ENCODE data around the gene PANK4. TPM values are rescaled to one million over a fixed set of nuclear protein-coding genes. Genes with fewer than 3 reads are reported as not detected.

PANK4 gene
- polyA plus RNA-seq, 1 donor: 27.5 TPM

GRCh38 chr1:2477791-2478499, 48.5 kb downstream of the PANK4 start:
- no peak for DNase-seq

GRCh38 chr1:2477309-2477708, 49.1 kb downstream of the PANK4 start:
- DNase-seq: no peak

GRCh38 chr1:2476061-2476999, 50.1 kb downstream of the PANK4 start, which contains the start of gene PLCH2:
Gene PLCH2, plus strand, starts transcription at chr1:2476289. Its CDS starts 300 bp downstream, at chr1:2476589.
- no peak for DNase-seq

DNA sequence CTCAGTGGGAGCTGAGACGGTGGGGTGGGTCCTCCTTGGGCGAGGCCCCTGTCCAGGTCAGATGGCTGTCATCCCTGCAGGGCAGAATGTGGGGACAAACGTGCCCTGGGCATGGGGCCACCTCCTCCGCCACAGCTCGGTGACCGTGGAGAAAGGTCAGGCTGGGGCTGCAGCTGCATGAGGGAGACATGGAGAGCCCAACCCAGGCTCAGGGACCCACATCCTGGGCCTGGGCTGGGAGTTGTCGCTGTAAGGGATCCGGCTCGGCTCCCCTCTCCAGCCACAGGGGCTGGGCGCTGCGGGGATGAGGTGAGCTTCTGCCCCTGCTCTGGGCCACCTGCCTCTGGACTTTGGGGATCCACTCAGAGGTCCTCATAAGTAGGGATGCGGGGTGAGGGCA, 50.8 kb downstream of the PANK4 start:
- no peak for DNase-seq

GRCh38 chr1:2474933-2475371, 51.4 kb downstream of the PANK4 start:
- DNase-seq: no peak

DNA sequence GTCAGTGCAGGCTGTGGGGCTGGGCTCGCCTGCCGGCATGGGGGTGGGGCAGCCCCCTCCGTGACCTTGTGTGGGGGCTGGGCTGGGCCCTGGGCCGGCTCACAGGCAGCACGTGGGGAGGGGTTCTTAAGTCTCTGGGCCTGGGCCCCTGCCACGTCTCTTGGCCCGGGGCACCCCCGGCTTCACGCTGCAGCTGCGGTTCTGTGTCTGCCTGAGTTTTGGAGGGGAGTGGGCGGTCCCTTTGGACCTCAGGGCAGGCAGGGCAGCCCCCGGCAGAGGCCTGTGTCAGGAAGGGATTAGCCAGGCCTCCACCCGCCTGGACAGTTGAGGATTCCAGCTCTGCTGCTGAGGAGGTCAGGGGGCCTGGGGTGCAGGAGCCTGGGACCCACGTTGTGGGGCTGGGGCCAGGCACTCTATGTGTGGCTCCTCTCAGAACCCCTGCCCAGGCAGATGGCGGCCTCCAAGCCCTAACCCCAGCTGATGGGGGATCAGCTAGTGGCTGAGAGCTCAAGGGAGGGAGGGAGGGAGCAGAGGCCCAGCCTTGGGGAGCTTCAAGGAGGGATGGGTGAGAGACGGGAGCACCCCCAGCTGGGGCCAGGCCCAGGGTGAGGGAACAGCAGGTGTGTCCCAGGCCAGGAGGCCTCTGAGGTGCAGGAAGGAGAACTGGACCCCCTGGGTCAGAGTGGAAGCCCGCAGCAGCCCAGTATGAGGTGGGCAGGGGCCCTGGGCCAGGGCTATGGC, 52.1 kb downstream of the PANK4 start:
- no peak for DNase-seq

GRCh38 chr1:2473198-2473597, 53.2 kb downstream of the PANK4 start:
- no peak for DNase-seq

DNA sequence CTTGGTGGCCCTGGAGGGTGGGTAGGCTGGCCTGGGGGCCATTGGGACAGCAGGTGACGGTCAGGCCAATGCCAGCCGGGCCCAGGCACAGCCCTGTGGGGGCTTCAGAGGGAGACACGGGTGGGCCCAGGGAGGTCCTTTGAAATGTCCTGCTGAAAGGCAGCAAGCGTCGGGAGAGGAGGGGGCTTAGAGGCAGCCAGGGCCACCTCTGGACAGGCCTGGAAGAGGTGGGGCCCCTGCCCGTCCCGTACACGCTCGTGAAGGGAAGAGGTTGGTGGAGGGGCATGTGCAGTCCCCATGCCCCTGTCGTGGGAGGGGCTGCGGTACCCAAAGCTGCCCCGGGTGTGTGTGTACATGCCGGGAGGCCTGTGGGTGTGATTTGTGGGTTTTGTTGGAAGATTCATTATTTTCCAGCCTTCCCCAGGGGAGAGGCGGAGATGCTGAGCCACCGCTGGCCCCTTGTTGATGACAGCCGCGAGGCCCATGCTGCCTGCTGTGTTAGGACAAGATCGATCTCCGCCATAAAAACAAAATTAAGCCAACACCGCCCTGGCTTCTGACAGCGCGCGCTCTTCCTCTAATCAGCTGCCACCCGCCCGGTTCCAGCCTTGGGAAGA, 53.7 kb downstream of the PANK4 start:
- no peak for DNase-seq

GRCh38 chr1:2472109-2472508, 54.3 kb downstream of the PANK4 start:
- DNase-seq: no peak

DNA sequence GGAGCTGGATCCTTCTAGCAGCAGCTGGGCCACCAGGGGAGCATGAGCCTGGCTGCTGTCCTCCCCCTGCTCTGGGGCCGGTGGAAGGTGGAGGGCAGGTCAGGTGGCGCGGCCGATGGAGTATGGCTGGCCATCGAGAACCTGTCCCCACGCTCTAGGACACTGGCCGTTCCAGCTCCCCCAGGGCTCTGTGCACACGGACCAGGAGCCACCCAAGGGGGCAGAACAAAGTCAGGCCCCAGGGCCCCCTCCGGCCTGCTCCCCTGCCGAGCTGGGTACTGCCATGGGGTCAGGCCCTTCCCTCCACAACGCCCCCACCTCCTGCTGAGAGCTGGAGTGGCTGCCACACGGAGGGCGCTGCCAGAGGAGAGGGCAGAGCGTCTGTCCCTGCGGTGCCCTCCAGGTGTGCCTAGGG, 54.8 kb downstream of the PANK4 start:
- no peak for DNase-seq

- no peak for DNase-seq
Observed at GRCh38 chr1:2471159-2471471, 55.3 kb downstream of the PANK4 start.

GRCh38 chr1:2470290-2471158, 55.9 kb downstream of the PANK4 start:
- no peak for DNase-seq

DNA sequence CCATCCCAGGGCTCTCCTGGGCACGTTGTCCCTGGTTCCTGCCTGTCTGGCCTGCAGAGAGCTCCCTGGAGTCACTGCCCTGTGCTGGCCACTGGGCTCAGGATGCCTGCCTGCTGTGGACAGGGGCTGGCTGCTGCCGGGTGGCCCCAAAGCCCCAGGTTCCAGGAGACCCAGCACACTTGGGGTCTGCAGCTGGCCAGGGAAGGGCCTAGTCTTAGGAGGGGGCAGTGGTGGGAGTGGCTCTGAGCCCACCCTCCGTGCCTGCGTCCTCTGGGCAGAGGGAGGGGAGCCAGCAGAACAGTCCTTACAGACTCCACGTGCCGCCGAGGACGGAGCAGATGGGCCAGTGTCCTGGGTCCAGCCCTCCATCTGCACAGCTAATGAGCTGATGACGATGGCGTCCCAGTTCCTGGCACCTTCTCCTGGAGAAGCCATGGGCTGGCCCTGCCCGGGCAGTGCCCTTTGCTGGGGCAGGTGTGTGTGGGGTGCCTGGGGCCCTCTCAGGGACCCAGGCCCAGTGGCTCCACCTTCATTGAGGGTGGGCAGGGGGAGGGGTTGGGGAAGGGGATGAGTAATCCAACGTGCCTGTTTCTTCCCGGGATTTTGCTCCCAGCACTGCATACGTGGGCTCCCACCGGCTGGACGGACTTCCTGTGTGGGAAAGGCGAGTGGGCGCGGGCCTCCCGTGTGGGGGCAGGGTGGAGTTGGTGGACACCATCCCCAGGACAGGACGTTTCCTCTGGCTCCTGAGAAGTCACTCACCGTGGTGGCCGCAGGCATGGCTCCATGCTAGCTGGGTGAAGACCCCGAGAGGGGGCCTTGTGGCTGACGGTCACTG, 57.1 kb downstream of the PANK4 start:
- no peak for DNase-seq

GRCh38 chr1:2468540-2468939, 57.9 kb downstream of the PANK4 start:
- DNase-seq: no peak

GRCh38 chr1:2468041-2468472, 58.3 kb downstream of the PANK4 start:
- DNase-seq: peak; percentile 66

DNA sequence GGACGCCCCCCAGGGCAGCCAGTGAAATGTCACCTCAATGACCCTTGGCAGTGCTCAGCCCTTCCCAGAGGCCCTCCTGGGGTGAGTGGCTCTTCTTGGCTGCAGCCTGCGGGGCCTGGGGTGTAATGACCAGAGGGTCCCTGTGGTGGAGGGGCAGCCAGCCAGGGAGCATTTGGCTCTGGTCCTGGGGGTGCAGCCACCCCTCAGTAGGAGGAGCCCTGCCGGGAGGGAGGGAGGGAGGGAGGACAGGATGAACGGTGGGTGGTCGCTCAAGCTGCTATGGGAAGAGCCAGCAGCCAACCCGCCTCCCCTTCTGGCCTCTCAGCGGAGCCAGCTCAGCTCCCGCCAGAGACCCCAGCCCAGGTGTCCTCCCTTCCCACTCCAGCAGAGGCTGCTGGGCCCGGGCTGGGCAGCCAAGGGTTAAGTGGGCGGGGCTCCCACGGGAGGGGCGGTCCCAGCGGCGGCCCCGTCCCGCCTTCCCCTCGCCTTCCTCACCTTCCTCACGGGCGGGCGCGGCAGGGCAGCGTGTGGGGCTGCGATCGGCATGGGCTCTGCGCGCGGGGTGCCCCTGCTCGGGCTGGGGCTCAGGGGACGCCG, 59.3 kb downstream of the PANK4 start:
- no peak for DNase-seq

DNA sequence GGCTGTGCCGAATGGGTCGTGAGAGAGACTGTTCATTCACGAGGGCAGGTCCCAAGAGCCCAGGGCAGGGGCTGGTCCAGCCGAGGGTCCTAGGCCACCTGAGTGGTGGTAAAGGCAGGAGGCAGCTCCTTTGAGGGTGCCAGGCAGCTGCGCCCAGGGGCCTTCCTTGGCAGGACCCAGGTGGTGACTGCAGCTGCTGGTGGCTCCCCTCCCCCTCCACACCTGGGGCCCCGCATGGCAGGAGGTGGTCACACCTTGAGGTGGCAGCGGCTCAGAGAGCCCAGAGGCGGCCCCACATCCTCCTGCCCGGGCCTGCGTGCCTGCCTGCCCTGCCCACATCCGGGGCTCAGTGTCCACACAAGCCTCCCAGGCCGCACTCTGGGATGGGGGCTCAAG, 60.1 kb downstream of the PANK4 start:
- DNase-seq: no peak

- DNase-seq: no peak
Observed at GRCh38 chr1:2465371-2466269, 60.8 kb downstream of the PANK4 start.

DNA sequence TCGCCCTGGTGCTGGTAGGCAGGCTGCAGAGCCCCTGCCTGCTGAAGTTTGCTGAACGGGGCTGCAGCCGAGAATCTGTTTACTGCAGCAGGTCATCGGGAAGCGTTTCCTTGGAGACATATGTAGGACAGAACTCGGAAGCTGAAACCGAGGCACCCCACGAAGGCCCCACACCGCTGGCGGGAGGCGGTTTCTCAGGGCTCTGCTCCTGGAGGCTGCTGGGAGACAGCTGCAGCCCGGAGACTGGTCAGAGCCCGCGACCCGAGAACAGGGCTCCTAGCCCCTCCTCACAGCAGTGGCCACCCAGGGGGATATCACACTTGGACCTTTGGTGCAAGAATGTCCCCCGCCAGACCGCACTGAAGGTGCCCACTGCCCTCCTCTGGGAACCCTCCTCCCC, 63.0 kb downstream of the PANK4 start:
- DNase-seq: no peak

Data from left kidney (tissue), 2 donors.